Tibial artery (tissue), 4 donors: ENCODE results near the gene CLDN14.
A peak's percentile ranks its signal among the peaks of the same experiment; 100 is the strongest.

Source experiments
- DNase-seq, 2 donors: peaks; one replicate each; pipeline ENCODE4 v3.0.0-alpha.2; 2019
- H3K27ac ChIP-seq, 2 donors: fragments of 200-600 bp; sonication (generic) in 1 of 2; 1 replicate in 1 of 2; 2 replicates in 1 of 2; pipeline ENCODE4 v1.5.1; 2018 to 2019; ENCODE audit warnings: mild to moderate bottlenecking in 1 of 2
- H3K27me3 ChIP-seq, 2 donors: fragments of 200-600 bp; sonication (generic) in 1 of 2; one replicate each; pipeline versions ENCODE4 v1.5.1 to v1.6.0; 2016 to 2019
- H3K36me3 ChIP-seq, 3 donors: fragments of 200-600 bp; sonication (generic) in 2 of 3; one replicate each; pipeline ENCODE4 v1.5.1; 2016 to 2019; ENCODE audit warnings: mild to moderate bottlenecking in 2 of 3
- H3K4me1 ChIP-seq, 4 donors: fragments of 200-600 bp; sonication (generic) in 2 of 4; 1 replicate in 3 of 4; 2 replicates in 1 of 4; pipeline ENCODE4 v1.5.1; 2016 to 2019
- H3K4me3 ChIP-seq, 2 donors: fragments of 200-600 bp; sonication (generic) in 1 of 2; 1 replicate in 1 of 2; 2 replicates in 1 of 2; pipeline ENCODE4 v1.5.1; 2018 to 2019; ENCODE audit warnings: mild to moderate bottlenecking in 2 of 2
- H3K9me3 ChIP-seq, 3 donors: fragments of 200-600 bp; sonication (generic) in 1 of 3; one replicate each; pipeline ENCODE4 v1.5.1; 2016 to 2019
- CTCF ChIP-seq, 2 experiments: fragments of 200-600 bp in 1 of 2; fragments of 450-650 bp in 1 of 2; IDR thresholded peaks; one replicate each; pipeline ENCODE4 v1.5.1; 2017 to 2019; ENCODE audit warnings: antibody characterized with exemption in 2 of 2, mild to moderate bottlenecking in 1 of 2, moderate library complexity in 1 of 2
- intact Hi-C: fragments of 100-400 bp; cut with DNase I; formaldehyde crosslinking; loops from one replicate; pipeline ENCODE4 v1.15.0; 2023; ENCODE audit warnings: low total_unique reads

CLDN14 gene

GRCh38 chr21:36419996-36420395 is 59.9 kb downstream of the CLDN14 start:
- DNase-seq = peak; percentile 80 to 90
- peaks cover 0 to 13% (median 0%) of the 10 kb centered on the region in 3 donors for H3K36me3 ChIP-seq
- TF ChIP-seq CTCF (IDR thresholded peaks at IDR 0.05) = peak; percentile 72 to 74
- no peak overlapping the region for H3K27ac ChIP-seq
- H3K9me3 ChIP-seq = no peaks in the 10 kb centered on the region
- no peaks in the 10 kb centered on the region for H3K27me3 ChIP-seq
- intact Hi-C loops = loop anchor here (10.0 kb wide), 1 partner anchor 505 kb away; no protein-coding TSS in a partner anchor
- peaks cover 0 to 9% (median 0%) of the 10 kb centered on the region in 4 donors for H3K4me1 ChIP-seq
- no peak overlapping the region for H3K4me3 ChIP-seq

GRCh38 chr21:36419241-36419640 is 60.7 kb downstream of the CLDN14 start:
- intact Hi-C loops = no loop called here
- Histone ChIP-seq H3K4me3 (no peak overlapping the region), H3K9me3 (no peaks in the 10 kb centered on the region), H3K27me3 (no peaks in the 10 kb centered on the region), H3K27ac (no peak overlapping the region), H3K4me1 (peaks cover 0 to 9% (median 0%) of the 10 kb centered on the region in 4 donors), H3K36me3 (peaks cover 0 to 13% (median 0%) of the 10 kb centered on the region in 3 donors)
- TF ChIP-seq CTCF (IDR thresholded peaks at IDR 0.05) = no peak
- no peak for DNase-seq

DNA sequence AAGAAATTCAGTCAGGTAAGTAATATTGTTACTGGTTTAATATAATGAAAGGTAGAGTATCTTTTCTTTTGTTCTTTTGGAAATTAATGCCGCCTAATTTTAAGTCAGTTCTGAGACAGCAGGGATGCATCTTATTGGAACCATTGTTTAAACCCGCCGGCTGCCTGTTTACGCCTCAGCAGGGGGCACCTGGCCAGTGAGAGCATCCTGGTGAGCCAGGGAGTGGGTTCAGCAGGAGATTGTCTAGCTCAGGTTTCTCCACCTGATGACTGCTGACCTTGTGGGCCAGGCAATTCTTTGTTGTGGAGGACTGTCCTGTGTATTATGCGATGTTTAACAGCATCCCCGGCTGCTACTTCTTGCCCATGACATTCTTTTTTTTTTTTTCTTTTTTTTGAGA is 64.5 kb downstream of the CLDN14 start:
- intact Hi-C loops = no loop called here
- peaks cover 0 to 40% (median 11%) of the 10 kb centered on the region in 3 donors for H3K36me3 ChIP-seq
- H3K27ac ChIP-seq = no peak overlapping the region
- TF ChIP-seq CTCF (IDR thresholded peaks at IDR 0.05) = no peak
- no peak overlapping the region for H3K4me3 ChIP-seq
- H3K4me1 ChIP-seq = peaks cover 0 to 3% (median 0%) of the 10 kb centered on the region in 4 donors
- DNase-seq = no peak
- H3K27me3 ChIP-seq = no peaks in the 10 kb centered on the region
- no peaks in the 10 kb centered on the region for H3K9me3 ChIP-seq

DNA sequence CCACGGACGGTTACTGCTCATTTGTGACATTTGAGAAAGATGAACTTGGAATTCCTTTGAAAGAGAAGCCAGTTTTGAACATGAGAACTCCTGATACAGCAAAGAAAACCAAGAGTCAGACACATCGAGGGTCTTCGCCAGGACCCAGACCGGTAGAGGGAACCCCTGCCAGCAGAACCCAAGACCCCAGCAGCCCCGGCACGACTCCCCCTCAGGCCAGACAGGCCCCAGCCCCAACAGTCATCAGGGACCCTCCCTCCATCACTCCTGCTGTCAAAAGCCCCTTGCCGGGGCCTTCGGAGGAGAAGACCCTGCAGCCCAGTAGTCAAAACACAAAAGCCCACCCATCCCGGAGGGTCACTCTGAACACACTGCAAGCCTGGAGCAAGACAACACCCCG is 67.0 kb downstream of the CLDN14 start:
- intact Hi-C loops = no loop called here
- Histone ChIP-seq H3K27me3 (no peaks in the 10 kb centered on the region), H3K36me3 (peaks cover 0 to 40% (median 11%) of the 10 kb centered on the region in 3 donors), H3K27ac (no peak overlapping the region), H3K4me1 (no peaks in the 10 kb centered on the region), H3K9me3 (no peaks in the 10 kb centered on the region), H3K4me3 (no peak overlapping the region)
- DNase-seq = no peak
- TF ChIP-seq CTCF (IDR thresholded peaks at IDR 0.05) = no peak

DNA sequence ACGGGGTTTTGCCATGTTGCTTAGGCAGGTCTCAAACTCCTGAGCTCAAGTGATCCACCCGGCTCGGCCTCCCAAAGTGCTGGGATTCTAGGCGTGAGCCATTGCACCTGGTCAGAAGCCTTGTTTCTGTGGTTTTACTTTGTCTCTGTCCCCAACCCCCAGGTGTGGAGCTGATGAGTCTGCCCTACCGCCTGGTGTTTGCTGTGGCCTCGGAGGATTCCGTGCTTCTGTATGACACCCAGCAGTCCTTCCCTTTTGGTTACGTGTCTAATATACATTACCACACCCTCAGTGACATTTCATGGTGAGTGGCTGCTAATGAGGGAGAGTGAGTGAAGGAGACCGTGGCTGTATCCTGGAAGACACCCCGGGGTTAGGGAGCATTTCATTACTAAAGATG is 68.6 kb downstream of the CLDN14 start:
- no peak for TF ChIP-seq CTCF (IDR thresholded peaks at IDR 0.05)
- intact Hi-C loops = no loop called here
- Histone ChIP-seq H3K4me1 (no peaks in the 10 kb centered on the region), H3K4me3 (no peak overlapping the region), H3K36me3 (peaks cover 0 to 37% (median 11%) of the 10 kb centered on the region in 3 donors), H3K27me3 (no peaks in the 10 kb centered on the region), H3K9me3 (no peaks in the 10 kb centered on the region), H3K27ac (no peak overlapping the region)
- no peak for DNase-seq
